GM20000 (cell line): ENCODE results near the gene EXD2.

Experiments used
- DNase-seq: peaks from one replicate; pipeline ENCODE4 v3.0.0; 2012; ENCODE audit warnings: low spot score
- TF ChIP-seq, protein P1 (sequence below): IDR thresholded peaks from 2 replicates; pipeline ENCODE4 v1.5.1; 2012; ENCODE audit warnings: mild to moderate bottlenecking, control low read depth; ENCODE audit errors: extremely low read depth, missing control alignments

Gene EXD2

GRCh38 chr14:69191340-69192111 is at the start of gene EXD2:
TSS of gene EXD2 (plus strand) at chr14:69191498. CDS start at chr14:69209471, 17,973 bp downstream.
- peak; percentile 90 for DNase-seq
- TF ChIP-seq, protein P1, sequence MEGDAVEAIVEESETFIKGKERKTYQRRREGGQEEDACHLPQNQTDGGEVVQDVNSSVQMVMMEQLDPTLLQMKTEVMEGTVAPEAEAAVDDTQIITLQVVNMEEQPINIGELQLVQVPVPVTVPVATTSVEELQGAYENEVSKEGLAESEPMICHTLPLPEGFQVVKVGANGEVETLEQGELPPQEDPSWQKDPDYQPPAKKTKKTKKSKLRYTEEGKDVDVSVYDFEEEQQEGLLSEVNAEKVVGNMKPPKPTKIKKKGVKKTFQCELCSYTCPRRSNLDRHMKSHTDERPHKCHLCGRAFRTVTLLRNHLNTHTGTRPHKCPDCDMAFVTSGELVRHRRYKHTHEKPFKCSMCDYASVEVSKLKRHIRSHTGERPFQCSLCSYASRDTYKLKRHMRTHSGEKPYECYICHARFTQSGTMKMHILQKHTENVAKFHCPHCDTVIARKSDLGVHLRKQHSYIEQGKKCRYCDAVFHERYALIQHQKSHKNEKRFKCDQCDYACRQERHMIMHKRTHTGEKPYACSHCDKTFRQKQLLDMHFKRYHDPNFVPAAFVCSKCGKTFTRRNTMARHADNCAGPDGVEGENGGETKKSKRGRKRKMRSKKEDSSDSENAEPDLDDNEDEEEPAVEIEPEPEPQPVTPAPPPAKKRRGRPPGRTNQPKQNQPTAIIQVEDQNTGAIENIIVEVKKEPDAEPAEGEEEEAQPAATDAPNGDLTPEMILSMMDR: no peak

DNA sequence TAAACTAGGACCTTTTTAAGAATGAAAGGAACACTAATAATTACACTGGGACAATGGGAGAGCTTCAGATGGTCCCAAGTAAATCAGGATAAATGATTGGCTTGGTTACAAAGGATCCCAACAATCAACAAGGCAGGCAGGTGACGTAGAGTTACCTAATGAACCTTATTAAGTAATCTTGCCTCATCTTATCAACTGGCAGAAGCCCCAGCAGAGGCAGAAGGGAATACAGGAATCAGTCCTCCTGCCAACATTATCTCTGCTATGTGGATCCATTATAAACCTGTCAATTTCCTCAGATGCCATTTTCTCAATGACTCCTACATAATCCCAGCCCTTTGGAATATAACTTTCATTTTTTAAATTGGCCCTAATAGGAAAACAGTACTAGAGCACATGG is 49.7 kb upstream of the EXD2 start:
- TF ChIP-seq, protein P1: no peak
- DNase-seq: no peak

DNA sequence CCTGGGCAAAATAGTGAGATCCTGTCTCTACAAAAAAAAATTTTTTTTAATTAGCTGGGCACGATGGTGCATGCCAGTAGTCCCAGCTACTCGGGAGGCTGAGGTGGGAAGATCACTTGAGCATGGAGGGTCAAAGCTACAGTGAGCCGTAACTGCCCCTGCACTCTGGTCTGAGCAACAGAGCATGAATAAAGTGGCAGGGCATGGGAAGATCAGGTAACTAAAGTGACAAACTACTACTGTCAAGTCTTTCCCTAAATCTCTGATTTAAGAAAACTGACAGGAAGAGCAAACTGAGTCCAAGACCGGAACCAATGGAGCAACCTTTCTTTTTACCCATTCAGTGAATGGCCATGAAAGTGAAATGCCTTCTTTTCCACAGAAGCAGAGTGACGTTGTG is 49.2 kb upstream of the EXD2 start:
- DNase-seq: no peak
- TF ChIP-seq, protein P1: no peak

GRCh38 chr14:69149461-69150244 is 41.6 kb upstream of the EXD2 start:
- no peak for DNase-seq

DNA sequence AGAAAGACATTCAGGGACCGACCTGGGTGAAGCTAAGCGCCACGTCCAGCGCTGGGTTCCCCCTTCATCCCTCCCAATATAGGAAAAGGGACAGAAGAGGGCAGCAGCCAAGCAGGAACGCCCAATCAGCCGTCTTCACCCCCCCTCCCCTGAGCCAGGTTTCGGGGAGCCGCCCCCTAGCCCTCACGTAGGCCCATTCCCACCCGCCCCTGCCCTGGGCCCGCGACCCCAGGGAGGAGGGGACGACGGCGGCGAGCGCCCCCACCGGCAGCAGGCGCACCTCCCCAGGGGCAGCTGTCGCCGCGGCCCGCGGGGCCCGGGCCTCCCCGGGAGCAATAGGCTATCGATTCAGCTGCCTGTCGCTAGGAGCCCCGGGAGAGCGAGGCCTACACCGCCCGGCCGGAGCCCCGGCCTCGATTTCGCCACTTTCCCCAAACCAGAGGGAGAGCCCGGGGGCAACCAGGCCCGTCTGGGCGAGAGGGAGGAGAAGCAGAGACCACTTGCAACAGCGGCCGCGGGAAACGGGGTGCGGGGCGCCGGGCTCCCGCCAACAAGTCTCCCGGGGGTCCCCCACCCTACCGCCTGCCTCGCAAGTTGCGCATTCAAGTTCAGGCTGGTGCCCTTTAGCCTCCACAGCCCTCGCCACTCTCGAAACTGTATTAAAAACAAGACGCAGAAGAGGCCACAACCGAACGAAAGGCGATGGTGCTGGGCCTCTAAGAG is 39.7 kb upstream of the EXD2 start:
- DNase-seq: peak; percentile 93
- TF ChIP-seq, protein P1: peak; percentile 57

More at GRCh38 chr14:69149461-69150244, 41.6 kb upstream of the EXD2 start:
- TF ChIP-seq, protein P1: no peak

DNA sequence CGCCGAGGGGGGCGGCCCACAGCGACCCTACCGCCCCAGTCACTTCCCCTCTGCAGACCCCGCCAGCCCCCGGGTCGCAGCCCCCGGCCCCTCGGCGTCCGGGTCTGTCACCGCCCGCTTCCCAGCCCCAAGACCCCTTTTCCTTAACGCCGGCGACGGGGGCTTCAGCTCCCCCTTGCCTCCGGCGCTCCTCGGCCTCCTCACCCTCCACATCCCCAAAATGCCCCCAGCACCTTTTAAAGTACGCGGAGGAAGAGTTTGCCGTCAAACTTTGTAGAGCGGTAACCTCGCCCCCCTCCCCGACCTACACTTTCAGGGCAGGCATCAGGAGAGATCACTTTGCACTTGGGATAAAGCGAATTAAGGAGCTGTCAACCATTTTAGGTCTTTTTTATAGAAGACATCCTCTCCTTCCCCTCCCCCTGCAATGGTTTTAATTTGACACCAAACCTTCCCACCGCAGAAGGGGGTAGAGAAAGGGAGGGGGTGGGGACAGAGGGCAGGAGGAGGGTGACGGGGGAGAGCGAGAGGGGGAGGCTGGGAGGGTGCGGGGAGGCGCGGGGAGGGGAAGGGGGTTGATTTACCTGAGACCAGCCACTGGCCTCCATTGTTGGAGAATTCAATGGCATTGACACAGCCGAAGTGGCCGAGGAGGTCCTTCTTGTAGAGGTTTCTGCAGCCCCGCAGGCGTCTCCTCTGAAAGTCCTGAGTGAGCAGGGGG is 39.0 kb upstream of the EXD2 start:
- peak; percentile 55 for DNase-seq
- TF ChIP-seq, protein P1: no peak
